Duodenal mucosa (tissue), 2 donors: ENCODE measurements around the gene FADS2.
A peak's percentile ranks its signal among the peaks of the same experiment; 100 is the strongest.

Source experiments
- H3K27ac ChIP-seq: one replicate; pipeline ENCODE4 v1.7.0; 2013; ENCODE audit warnings: low read depth, low read length
- H3K27me3 ChIP-seq, 2 donors: one replicate each; pipeline ENCODE4 v1.7.0; 2013; ENCODE audit warnings: low read length in 2 of 2, control low read depth in 1 of 2; ENCODE audit not compliant: insufficient read depth in 2 of 2, control insufficient read depth in 1 of 2
- H3K36me3 ChIP-seq, 2 donors: one replicate each; pipeline ENCODE4 v1.7.0; 2013; ENCODE audit warnings: low read length in 2 of 2, control low read depth in 1 of 2; ENCODE audit not compliant: insufficient read depth in 2 of 2, control insufficient read depth in 1 of 2
- H3K4me1 ChIP-seq, 2 donors: one replicate each; pipeline ENCODE4 v1.7.0; 2013; ENCODE audit warnings: low read length in 2 of 2, control low read depth in 1 of 2; ENCODE audit not compliant: insufficient read depth in 2 of 2, control insufficient read depth in 1 of 2
- H3K4me3 ChIP-seq, 2 donors: one replicate each; pipeline ENCODE4 v1.7.0; 2013; ENCODE audit warnings: low read length in 2 of 2, low read depth in 1 of 2
- H3K9ac ChIP-seq, 2 donors: one replicate each; pipeline ENCODE4 v1.7.0; 2013; ENCODE audit warnings: low read length in 2 of 2, low read depth in 1 of 2
- H3K9me3 ChIP-seq, 2 donors: one replicate each; pipeline ENCODE4 v1.7.0; 2013; ENCODE audit warnings: low read length in 2 of 2, control low read depth in 1 of 2; ENCODE audit not compliant: control insufficient read depth in 1 of 2

Gene FADS2

DNA sequence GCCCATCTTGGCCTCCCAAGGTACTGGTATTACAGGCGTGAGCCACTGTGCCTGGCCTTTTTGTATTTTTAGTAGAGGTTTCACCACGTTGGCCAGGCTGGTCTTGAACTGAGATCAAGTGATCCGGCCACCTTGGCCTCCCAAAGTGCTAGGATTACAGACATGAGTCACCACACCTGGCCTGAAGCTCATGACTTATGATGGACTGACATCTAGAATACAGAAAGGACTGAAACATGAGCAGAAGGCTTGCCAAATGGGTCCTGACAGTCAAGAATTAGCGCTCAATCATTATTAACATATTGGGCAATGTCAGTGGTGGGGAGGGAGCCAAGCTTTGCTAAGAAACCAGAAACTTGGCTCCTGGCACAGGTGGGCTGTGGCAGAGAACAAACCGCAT, 16.3 kb upstream of the FADS2 start:
- Histone ChIP-seq H3K9ac (no peak overlapping the region), H3K27ac (no peak overlapping the region), H3K36me3 (peaks cover 0 to 49% of the 10 kb centered on the region in 2 donors), H3K9me3 (no peaks in the 10 kb centered on the region), H3K4me3 (no peak overlapping the region), H3K27me3 (peaks cover 0 to 5% of the 10 kb centered on the region in 2 donors), H3K4me1 (peaks cover 6 to 23% of the 10 kb centered on the region in 2 donors)

DNA sequence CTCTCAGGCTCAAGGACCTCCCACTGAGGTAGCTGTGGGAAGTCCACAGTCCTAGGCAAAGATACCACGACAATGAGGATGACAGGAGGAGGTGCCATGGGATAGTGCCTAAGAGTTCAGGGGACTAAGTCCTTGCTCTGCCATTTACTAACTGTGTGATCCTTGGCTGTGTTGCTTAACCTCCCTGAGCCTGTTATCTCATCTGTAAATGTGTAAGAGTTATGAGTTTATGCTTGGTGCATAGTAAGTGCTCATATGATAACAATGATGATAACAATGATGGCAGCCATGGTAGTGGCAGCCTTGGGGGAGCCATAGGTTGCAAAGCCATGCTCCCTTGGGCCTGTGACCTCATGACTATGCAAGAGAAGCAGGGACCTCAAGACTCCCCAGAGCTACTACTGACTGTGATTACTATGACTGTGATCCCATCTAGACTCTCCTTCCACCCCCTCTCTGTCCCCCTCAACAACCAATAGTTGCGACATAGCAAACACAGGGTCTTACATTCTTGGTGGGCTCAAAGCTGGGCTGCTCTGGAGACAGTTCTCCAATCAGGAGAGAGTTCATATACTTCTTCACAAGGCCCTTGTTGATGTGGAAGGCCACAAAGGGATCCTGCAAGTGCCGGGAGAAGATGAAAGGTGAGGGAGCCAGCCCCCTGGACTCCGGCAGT, 15.2 kb upstream of the FADS2 start:
- Histone ChIP-seq H3K36me3 (peaks cover 0 to 44% of the 10 kb centered on the region in 2 donors), H3K4me1 (peaks cover 6 to 23% of the 10 kb centered on the region in 2 donors), H3K27ac (no peak overlapping the region), H3K27me3 (peaks cover 0 to 5% of the 10 kb centered on the region in 2 donors), H3K4me3 (no peak overlapping the region), H3K9me3 (no peaks in the 10 kb centered on the region), H3K9ac (no peak overlapping the region)

- peaks cover 0 to 31% of the 10 kb centered on the region in 2 donors for H3K36me3 ChIP-seq
- H3K4me1 ChIP-seq = peaks cover 6 to 23% of the 10 kb centered on the region in 2 donors
- H3K27me3 ChIP-seq = peaks cover 0 to 5% of the 10 kb centered on the region in 2 donors
- H3K27ac ChIP-seq = peak overlapping the region; percentile 37
- peak overlapping the region; percentile 81 to 82 for H3K4me3 ChIP-seq
- H3K9ac ChIP-seq = peak overlapping the region; percentile 27 to 96
- no peaks in the 10 kb centered on the region for H3K9me3 ChIP-seq
Measured at GRCh38 chr11:61814247-61814957, 13.7 kb upstream of the FADS2 start.

DNA sequence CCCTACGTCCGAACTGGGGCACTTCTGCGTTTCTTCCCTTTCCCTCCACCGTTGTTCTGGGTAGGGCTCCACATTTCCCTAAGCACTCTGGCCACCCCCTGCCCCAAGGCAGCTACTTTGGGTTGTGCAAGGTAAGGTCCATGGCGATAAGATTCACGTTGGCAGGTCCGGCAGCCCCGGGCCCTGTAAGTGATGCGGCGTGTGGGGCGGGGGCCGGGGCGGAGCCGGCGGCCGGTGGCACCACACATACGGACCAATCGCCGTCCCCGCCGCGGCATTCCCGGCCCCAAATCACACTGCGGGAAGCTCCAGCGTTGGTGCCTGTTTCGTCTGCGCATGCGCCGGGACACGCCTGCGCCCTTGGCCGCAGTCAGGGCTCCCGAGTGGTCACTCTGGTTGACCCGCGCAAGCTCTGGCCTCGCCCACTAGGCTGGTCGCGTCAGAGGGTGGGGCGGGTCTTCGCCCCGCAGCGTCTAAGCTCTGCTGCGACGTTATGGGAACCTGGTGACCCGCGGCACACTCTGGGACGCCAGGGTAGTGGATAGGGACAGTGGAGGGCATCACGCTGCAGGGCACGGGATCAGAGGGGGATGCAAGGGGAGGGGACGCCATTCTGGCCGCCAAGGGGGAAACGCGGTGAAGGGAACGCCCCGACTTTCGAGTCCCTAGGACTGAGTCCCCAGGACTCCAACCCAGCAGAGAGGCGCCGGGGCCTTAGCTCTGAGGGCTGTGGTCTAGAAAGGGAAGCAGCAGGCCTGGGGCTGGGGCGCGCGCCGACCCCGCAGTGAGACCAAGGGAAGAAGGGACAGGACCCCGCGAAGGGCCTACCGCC, 12.9 kb upstream of the FADS2 start:
- Histone ChIP-seq H3K4me3 (peak overlapping the region; percentile 81 to 82), H3K36me3 (peaks cover 0 to 24% of the 10 kb centered on the region in 2 donors), H3K27ac (peak overlapping the region; percentile 91), H3K27me3 (peaks cover 0 to 5% of the 10 kb centered on the region in 2 donors), H3K9me3 (no peaks in the 10 kb centered on the region), H3K9ac (peak overlapping the region; percentile 70 to 96), H3K4me1 (peaks cover 6 to 23% of the 10 kb centered on the region in 2 donors)

DNA sequence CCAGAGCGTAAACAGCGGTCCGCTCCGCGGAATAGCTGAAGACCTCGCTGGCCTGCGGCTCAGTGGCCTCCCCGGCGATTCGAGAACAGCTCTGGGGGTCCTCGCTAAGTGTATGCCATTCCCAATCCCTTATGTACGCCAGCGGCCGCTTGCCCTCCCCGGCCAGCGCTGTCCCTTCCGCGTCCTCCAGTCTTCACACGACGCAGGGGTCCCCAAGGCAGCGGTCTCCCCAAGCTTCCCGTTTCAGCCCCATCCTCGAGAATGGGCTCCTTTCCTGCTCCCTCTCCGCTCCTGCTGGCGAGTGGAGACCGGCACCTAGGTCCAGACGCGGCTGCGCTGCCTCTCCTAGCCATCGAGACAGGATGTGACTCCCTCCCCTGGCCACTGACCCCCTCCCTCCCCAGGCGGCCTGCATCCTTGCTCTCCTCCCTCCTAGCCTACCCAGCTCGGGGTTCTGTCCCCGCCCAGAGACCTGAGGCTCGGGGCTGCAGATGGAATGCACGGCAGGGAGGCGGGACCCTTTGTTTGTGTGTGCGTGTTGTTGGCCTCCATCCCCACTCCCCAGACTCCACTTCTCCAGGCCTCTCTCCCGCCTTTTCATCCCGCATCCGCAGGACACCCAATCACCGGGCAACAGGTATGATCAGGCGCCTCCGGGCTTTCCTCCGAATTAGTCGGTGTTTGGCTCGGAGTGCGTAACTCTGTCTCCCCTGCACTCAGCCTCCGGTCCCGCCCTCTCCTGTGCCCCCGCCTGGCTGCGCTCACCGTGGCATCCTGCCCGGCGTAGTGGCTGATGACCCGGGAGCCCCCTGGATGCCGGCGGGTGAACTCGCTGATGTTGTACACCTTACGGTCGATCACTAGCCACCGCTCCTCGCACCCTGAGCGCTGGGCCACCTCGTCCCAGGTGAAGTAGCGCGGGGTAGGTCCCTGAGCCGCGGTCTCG, 12.0 kb upstream of the FADS2 start:
- H3K4me1 ChIP-seq = peaks cover 6 to 23% of the 10 kb centered on the region in 2 donors
- H3K36me3 ChIP-seq = peaks cover 0 to 15% of the 10 kb centered on the region in 2 donors
- peak overlapping the region; percentile 91 for H3K27ac ChIP-seq
- peak overlapping the region; percentile 70 to 96 for H3K9ac ChIP-seq
- H3K27me3 ChIP-seq = peaks cover 0 to 5% of the 10 kb centered on the region in 2 donors
- no peaks in the 10 kb centered on the region for H3K9me3 ChIP-seq
- H3K4me3 ChIP-seq = peak overlapping the region; percentile 81 to 82

DNA sequence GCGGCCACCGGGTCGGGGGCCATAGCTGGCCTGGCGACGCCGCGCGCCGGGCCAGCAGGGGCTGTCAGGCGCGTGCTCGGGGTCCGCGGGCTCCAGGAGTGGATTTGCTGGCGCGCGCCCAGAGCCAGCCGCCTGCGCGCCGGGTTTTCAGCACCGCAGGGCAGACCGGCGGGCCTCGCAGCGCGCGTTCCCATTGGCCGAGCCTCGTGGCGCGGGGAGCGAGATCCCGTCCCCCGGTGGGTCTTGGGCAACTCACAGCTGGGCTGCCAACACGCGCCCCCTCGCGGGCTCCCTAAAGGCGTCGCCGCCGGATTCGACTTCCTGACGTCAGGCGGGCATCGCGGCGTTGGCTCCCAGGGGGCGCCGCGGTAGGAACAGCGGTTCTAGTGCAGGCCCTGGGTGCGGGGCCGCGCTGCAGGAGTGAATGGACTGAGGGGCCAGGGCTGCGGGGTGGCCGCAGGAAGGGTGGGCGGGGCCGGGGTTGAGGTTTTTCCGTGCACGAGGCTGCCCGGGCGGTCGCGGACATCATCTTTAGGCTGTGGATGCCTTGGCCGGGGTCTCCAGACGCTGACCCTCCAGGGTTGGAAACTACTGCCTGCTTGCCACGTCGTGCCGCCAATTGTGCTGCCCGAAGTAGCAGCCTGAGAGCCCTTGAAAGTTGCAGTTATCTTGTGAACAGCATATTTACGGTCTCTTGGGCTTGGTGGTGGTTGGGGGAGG, 11.2 kb upstream of the FADS2 start, which contains the start of gene FADS1:
TSS of gene FADS1 (minus strand) at position 268 of the 720 bp plus-strand sequence. CDS start at position 194, 74 bp downstream.
- Histone ChIP-seq H3K9ac (peak within 1 kb of the TSS; percentile 70 to 96), H3K9me3 (no peaks in the 10 kb centered on the region), H3K36me3 (peaks cover 0 to 10% of the 10 kb centered on the region in 2 donors), H3K27ac (peak within 1 kb of the TSS; percentile 91), H3K27me3 (peaks cover 0 to 5% of the 10 kb centered on the region in 2 donors), H3K4me3 (peak within 1 kb of the TSS; percentile 81 to 82), H3K4me1 (peaks cover 6 to 23% of the 10 kb centered on the region in 2 donors)

DNA sequence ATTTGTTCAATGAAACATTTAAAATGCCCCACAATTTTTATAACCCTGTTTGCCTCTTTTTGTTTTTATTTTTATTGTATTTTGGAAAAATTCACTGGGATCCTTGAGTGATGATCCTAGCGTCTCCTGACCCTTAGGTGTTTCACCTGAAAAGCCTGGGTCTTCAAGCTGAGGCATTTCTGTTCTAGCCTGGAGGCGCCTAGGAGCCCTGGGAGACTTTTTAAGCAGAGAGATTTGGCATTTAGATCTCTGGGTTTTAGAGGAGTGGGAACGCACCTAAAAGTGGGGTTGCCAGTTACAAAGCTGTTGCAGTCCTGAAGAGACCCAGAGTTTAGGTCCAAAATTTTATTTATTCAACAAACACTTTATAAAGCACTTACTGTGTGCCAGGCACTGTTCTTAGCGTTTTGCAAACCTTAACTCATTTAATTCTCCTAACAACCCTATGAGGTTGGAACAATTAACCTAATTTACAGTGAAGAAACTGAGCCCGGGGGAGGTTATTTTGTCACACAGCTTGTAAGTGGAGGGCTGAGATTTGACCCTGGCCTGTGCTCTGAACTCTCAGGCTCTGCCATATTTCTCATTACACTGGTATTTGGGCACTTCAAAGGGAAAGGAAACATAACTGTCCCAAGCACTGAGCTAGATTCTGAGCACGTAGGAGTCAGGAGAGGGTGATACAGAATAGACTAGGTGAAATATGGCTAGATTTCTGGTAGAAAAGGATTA, 10.5 kb upstream of the FADS2 start:
- Histone ChIP-seq H3K27ac (no peak overlapping the region), H3K9me3 (no peaks in the 10 kb centered on the region), H3K9ac (peak overlapping the region in 1 of 2 donors; percentile 15), H3K36me3 (peaks cover 0 to 4% of the 10 kb centered on the region in 2 donors), H3K4me3 (peak overlapping the region in 1 of 2 donors; percentile 82), H3K27me3 (peaks cover 0 to 5% of the 10 kb centered on the region in 2 donors), H3K4me1 (peaks cover 6 to 23% of the 10 kb centered on the region in 2 donors)

GRCh38 chr11:61820174-61820573, 7.9 kb upstream of the FADS2 start:
- H3K4me1 ChIP-seq = peaks cover 6 to 13% of the 10 kb centered on the region in 2 donors
- peaks cover 0 to 5% of the 10 kb centered on the region in 2 donors for H3K27me3 ChIP-seq
- no peaks in the 10 kb centered on the region for H3K9me3 ChIP-seq
- H3K36me3 ChIP-seq = no peaks in the 10 kb centered on the region
- H3K9ac ChIP-seq = no peak overlapping the region
- H3K27ac ChIP-seq = no peak overlapping the region
- no peak overlapping the region for H3K4me3 ChIP-seq
